Keratinocyte (primary cell): Measurements from ENCODE around the gene SLC10A3.

Experiments
- EZH2 ChIP-seq: IDR thresholded peaks from one replicate; pipeline ENCODE4 v1.6.1; 2012; ENCODE audit warnings: inconsistent platforms, mild to moderate bottlenecking, low read length, moderate library complexity
- TF ChIP-seq, protein P1 (sequence below), 3 experiments: IDR thresholded peaks in 1 of 3; conservative IDR thresholded peaks in 1 of 3; optimal IDR thresholded peaks in 1 of 3; 2 replicates in 2 of 3; 3 replicates in 1 of 3; pipeline versions ENCODE3 to v1.5.1; 2011; ENCODE audit warnings: low read length in 3 of 3, mild to moderate bottlenecking in 3 of 3, moderate library complexity in 2 of 3, control low read depth in 1 of 3, inconsistent platforms in 1 of 3; ENCODE audit not compliant: insufficient read depth in 2 of 3; ENCODE audit errors: extremely low read depth in 1 of 3

DNA sequence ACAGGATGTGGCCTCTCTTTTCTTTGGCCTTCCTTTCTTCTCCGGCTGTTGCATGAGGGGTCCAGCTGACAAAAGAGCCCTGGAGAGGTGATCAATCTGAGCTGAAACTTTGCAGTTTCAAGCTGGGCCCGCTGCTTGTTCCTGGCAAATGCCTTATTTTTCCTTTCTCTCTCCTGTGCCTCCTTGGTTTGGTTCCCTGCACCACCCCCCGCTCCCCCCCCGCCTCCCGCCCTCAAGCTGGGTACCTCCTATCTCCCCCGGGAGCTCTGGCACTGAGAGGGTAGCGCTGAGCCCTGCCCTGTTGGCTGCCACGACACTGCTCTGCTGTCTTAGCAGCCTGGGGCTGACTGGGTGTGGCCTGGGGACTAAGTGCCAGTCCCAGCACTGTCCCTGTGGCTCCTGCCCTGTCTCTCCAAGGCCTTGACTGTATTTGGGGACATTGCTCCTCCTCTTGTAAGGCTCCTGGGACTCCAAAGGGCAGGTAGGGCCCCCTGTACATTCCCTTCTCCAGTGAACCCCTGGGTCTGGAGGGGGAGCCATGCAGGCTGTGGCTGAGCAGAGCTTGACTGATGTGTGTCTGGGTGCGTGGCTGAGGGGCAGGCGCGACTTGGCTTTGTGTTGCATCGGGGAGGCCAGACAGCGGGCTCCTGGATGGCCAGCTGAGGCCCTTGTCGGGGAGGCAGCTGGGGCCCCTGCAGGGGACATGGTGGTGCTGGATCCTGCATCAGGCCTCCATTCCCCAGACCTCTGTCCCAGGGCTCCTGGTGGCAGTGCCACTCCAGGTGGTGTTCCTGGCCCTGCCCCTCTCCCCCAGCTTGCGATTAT lies 31.3 kb downstream of the SLC10A3 start:
- TF ChIP-seq, protein P1, sequence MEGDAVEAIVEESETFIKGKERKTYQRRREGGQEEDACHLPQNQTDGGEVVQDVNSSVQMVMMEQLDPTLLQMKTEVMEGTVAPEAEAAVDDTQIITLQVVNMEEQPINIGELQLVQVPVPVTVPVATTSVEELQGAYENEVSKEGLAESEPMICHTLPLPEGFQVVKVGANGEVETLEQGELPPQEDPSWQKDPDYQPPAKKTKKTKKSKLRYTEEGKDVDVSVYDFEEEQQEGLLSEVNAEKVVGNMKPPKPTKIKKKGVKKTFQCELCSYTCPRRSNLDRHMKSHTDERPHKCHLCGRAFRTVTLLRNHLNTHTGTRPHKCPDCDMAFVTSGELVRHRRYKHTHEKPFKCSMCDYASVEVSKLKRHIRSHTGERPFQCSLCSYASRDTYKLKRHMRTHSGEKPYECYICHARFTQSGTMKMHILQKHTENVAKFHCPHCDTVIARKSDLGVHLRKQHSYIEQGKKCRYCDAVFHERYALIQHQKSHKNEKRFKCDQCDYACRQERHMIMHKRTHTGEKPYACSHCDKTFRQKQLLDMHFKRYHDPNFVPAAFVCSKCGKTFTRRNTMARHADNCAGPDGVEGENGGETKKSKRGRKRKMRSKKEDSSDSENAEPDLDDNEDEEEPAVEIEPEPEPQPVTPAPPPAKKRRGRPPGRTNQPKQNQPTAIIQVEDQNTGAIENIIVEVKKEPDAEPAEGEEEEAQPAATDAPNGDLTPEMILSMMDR (optimal IDR thresholded peaks at IDR 0.05 in 1 of 3, IDR thresholded peaks at IDR 0.05 in 1 of 3, conservative IDR thresholded peaks at IDR 0.05 in 1 of 3; ENCODE audit: extremely low read depth in 1 of 3, insufficient read depth in 2 of 3, low read length in 3 of 3), result no peak
- no peak for TF ChIP-seq EZH2
